Spleen (tissue), 11 donors: ENCODE measurements around the gene DPH6. TPM values are rescaled to one million over a fixed set of nuclear protein-coding genes. Genes with fewer than 3 reads are reported as not detected.

Experiments used
- DNase-seq: peaks from one replicate; pipeline ENCODE4 v3.0.0-alpha.2; 2020
- H3K27ac ChIP-seq, 8 donors: fragments of 200-600 bp; sonication (generic) in 7 of 8; 1 replicate in 4 of 8; 2 replicates in 4 of 8; pipeline versions ENCODE4 v1.5.0 to v1.8.0; 2016 to 2021; ENCODE audit warnings: inconsistent platforms in 4 of 8, mild to moderate bottlenecking in 4 of 8, moderate library complexity in 1 of 8
- H3K27me3 ChIP-seq, 7 donors: fragments of 200-600 bp; sonication (generic) in 6 of 7; replicated peaks in 1 of 7; 1 replicate in 4 of 7; 2 replicates in 3 of 7; pipeline versions ENCODE4 v1.5.0 to v1.8.0; 2016 to 2021; ENCODE audit warnings: inconsistent platforms in 3 of 7, mild to moderate bottlenecking in 1 of 7
- H3K36me3 ChIP-seq, 6 donors: fragments of 200-600 bp; sonication (generic) in 5 of 6; 1 replicate in 4 of 6; 2 replicates in 2 of 6; pipeline versions ENCODE4 v1.5.0 to v1.8.0; 2016 to 2021; ENCODE audit warnings: inconsistent platforms in 2 of 6
- H3K4me1 ChIP-seq, 6 donors: fragments of 200-600 bp; sonication (generic) in 5 of 6; 1 replicate in 3 of 6; 2 replicates in 3 of 6; pipeline versions ENCODE4 v1.5.0 to v1.8.0; 2016 to 2021; ENCODE audit warnings: inconsistent platforms in 3 of 6
- H3K4me3 ChIP-seq, 8 donors: fragments of 200-600 bp; sonication (generic) in 7 of 8; 1 replicate in 4 of 8; 2 replicates in 4 of 8; pipeline versions ENCODE4 v1.5.0 to v1.8.0; 2016 to 2021; ENCODE audit warnings: inconsistent platforms in 4 of 8, mild to moderate bottlenecking in 4 of 8, moderate library complexity in 2 of 8
- H3K9me3 ChIP-seq, 8 donors: fragments of 200-600 bp; sonication (generic) in 7 of 8; 1 replicate in 4 of 8; 2 replicates in 4 of 8; pipeline versions ENCODE4 v1.5.0 to v1.8.0; 2016 to 2021; ENCODE audit warnings: inconsistent platforms in 4 of 8
- POLR2A ChIP-seq, 3 donors: fragments of 450-650 bp; IDR thresholded peaks; one replicate each; pipeline ENCODE4 v1.5.1; 2017; ENCODE audit warnings: antibody characterized with exemption in 3 of 3, mild to moderate bottlenecking in 1 of 3
- POLR2AphosphoS5 ChIP-seq, 3 donors: sonication (generic); formaldehyde crosslinking; IDR thresholded peaks; one replicate each; pipeline ENCODE4 v1.5.1; 2017; ENCODE audit warnings: antibody characterized with exemption in 3 of 3
- WGBS, 5 donors: extraction: QIAGEN DNeasy Blood & Tissue Kit in 3 of 5; methylation state at CpG; one replicate each; pipeline versions ENCODE4 v1.1.5 to v1.1.7; 2013 to 2018; 5-methylcytosine and 5-hydroxymethylcytosine counted together
- intact Hi-C: fragments of 100-400 bp; cut with DNase I; formaldehyde crosslinking; loops from one replicate; pipeline ENCODE4 v1.15.0; 2023; ENCODE audit warnings: low total_unique reads
- polyA plus RNA-seq, 3 donors: library from polyadenylated mRNA; stranded (reverse); fragments of 200-250 nt; gene quantifications; one replicate each; pipeline ENCODE4 v1.2.1, GENCODE V29; 2013
- total RNA-seq, 7 donors: library from RNA; depleted of rRNA in 3 of 7; stranded (reverse); fragments of >200 nt in 3 of 7; fragmentation: NEBNext Ultra II Directional in 4 of 7; extraction: Animal tissue kit (Norgen Biotek cat#: 25700) in 4 of 7; gene quantifications; one replicate each; pipeline versions ENCODE4 v1.1.0 to v1.2.1, GENCODE V29; 2016 to 2021
- TF ChIP-seq, protein P1 (sequence below), 11 experiments: fragments of 200-600 bp in 7 of 11; fragments of 450-650 bp in 4 of 11; sonication (generic) in 4 of 11; IDR thresholded peaks in 8 of 11; conservative IDR thresholded peaks in 3 of 11; 1 replicate in 7 of 11; 2 replicates in 4 of 11; pipeline versions ENCODE4 v1.4.0 to v1.8.0; 2016 to 2021; ENCODE audit warnings: antibody characterized with exemption in 11 of 11, inconsistent platforms in 4 of 11, mild to moderate bottlenecking in 1 of 11
- donor health status: healthy with polysubstance abuse.
- donor health status: DM: no; HTN: no; CAD: no; lungs with moderate emphysema.
- donor health status: DM: no; HTN: no; CAD: no.
- donor health status: Bipolar disorder and iron deficiency.
- donor health status: healthy.
- donor health status: DM: no; HTN: no; CAD: no.
- donor health status: DM: yes; HTN: yes; CAD: no.

DPH6 gene
- total and polyA plus RNA-seq, 10 donors, result 4.0 to 26.9 (median 15.2) TPM

DNA sequence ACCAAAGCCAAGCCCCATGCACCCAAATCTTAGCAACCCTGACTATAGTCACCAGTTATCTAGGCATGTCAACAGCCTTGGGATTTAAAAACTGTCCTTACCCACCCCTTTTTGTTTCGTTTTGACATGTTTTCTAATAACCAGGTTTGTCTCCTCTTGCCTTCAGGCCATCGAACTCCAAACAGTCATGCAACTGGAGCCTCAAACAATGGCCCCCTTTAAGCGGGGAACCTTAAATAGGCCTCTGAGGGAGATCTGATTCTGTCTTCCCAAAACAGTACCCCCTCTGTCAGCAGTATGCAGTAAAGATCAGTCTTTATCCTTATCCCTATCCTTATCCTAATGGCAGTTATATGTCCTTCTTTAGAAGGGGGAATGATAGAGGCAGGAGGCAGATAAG is 105.7 kb downstream of the DPH6 start:
- intact Hi-C loops, result loop anchor here (10.0 kb wide), 1 partner anchor 155 kb away; no protein-coding TSS in a partner anchor
- WGBS, 5 donors, result 79 to 95% (median 90%) methylated on average over 3 of the region's 3 CpGs
- no peak overlapping the region for H3K27ac ChIP-seq

GRCh38 chr15:35439291-35439690 is 106.7 kb downstream of the DPH6 start:
- Histone ChIP-seq H3K9me3 (peaks cover 0 to 15% (median 8%) of the 10 kb centered on the region in 8 donors), H3K4me1 (no peaks in the 10 kb centered on the region), H3K36me3 (peaks cover 0 to 20% (median 0%) of the 10 kb centered on the region in 6 donors), H3K27me3 (no peaks in the 10 kb centered on the region), H3K27ac (no peak overlapping the region), H3K4me3 (no peak overlapping the region)
- 82 to 91% (median 90%) methylated on average over 2 of the region's 2 CpGs for WGBS, 5 donors
- intact Hi-C loops, result no loop called here
- no peak for DNase-seq
- TF ChIP-seq POLR2AphosphoS5 (IDR thresholded peaks at IDR 0.05) (no peak), POLR2A (IDR thresholded peaks at IDR 0.05) (no peak)
- TF ChIP-seq, protein P1, sequence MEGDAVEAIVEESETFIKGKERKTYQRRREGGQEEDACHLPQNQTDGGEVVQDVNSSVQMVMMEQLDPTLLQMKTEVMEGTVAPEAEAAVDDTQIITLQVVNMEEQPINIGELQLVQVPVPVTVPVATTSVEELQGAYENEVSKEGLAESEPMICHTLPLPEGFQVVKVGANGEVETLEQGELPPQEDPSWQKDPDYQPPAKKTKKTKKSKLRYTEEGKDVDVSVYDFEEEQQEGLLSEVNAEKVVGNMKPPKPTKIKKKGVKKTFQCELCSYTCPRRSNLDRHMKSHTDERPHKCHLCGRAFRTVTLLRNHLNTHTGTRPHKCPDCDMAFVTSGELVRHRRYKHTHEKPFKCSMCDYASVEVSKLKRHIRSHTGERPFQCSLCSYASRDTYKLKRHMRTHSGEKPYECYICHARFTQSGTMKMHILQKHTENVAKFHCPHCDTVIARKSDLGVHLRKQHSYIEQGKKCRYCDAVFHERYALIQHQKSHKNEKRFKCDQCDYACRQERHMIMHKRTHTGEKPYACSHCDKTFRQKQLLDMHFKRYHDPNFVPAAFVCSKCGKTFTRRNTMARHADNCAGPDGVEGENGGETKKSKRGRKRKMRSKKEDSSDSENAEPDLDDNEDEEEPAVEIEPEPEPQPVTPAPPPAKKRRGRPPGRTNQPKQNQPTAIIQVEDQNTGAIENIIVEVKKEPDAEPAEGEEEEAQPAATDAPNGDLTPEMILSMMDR (IDR thresholded peaks at IDR 0.05 in 8 of 11, conservative IDR thresholded peaks at IDR 0.05 in 3 of 11), result no peak

More for the DNA sequence above, 105.7 kb downstream of the DPH6 start:
- H3K9me3 ChIP-seq, result peaks cover 0 to 13% (median 8%) of the 10 kb centered on the region in 8 donors
- no peak overlapping the region for H3K4me3 ChIP-seq
- TF ChIP-seq, protein P1 (IDR thresholded peaks at IDR 0.05 in 8 of 11, conservative IDR thresholded peaks at IDR 0.05 in 3 of 11), result no peak
- TF ChIP-seq POLR2AphosphoS5 (IDR thresholded peaks at IDR 0.05), result no peak
- TF ChIP-seq POLR2A (IDR thresholded peaks at IDR 0.05), result no peak
- H3K36me3 ChIP-seq, result peaks cover 0 to 18% (median 0%) of the 10 kb centered on the region in 6 donors
- DNase-seq, result no peak
- no peaks in the 10 kb centered on the region for H3K27me3 ChIP-seq
- H3K4me1 ChIP-seq, result no peaks in the 10 kb centered on the region

GRCh38 chr15:35437157-35437556 is 108.8 kb downstream of the DPH6 start:
- no peak for DNase-seq
- intact Hi-C loops, result no loop called here

DNA sequence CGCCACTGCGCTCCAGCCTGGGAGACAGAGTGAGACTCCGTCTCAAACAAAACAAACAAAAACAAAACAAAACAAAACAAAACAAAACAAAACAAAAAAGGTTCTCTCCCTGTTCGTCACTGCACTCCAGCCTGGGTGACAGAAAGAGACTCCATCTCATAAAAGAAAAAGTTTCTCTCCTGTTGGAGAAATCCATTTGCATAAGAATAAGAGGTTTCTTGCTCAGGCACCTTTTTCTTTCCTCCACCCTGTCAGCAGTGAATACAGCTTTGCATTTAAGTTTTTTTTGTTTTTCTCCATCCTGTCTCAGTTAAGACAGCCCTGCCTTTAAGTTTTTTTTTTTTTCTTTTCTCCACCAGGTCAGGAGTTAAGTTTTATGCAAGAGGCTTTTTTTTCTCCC is 109.5 kb downstream of the DPH6 start:
- Histone ChIP-seq H3K27ac (no peak overlapping the region), H3K4me3 (no peak overlapping the region), H3K27me3 (no peaks in the 10 kb centered on the region), H3K9me3 (peaks cover 0 to 14% (median 8%) of the 10 kb centered on the region in 8 donors), H3K4me1 (no peaks in the 10 kb centered on the region), H3K36me3 (peaks cover 0 to 20% (median 0%) of the 10 kb centered on the region in 6 donors)
- DNase-seq, result no peak
- TF ChIP-seq, protein P1 (IDR thresholded peaks at IDR 0.05 in 8 of 11, conservative IDR thresholded peaks at IDR 0.05 in 3 of 11), result no peak
- no peak for TF ChIP-seq POLR2A (IDR thresholded peaks at IDR 0.05)
- no peak for TF ChIP-seq POLR2AphosphoS5 (IDR thresholded peaks at IDR 0.05)
- WGBS, 5 donors, result 95 to 100% (median 96%) methylated on average over 4 of the region's 4 CpGs
- intact Hi-C loops, result no loop called here

More at GRCh38 chr15:35437157-35437556, 108.8 kb downstream of the DPH6 start:
- no peak for TF ChIP-seq POLR2AphosphoS5 (IDR thresholded peaks at IDR 0.05)
- TF ChIP-seq, protein P1 (IDR thresholded peaks at IDR 0.05 in 8 of 11, conservative IDR thresholded peaks at IDR 0.05 in 3 of 11), result no peak
- TF ChIP-seq POLR2A (IDR thresholded peaks at IDR 0.05), result no peak
- H3K27ac ChIP-seq, result no peak overlapping the region
- peaks cover 0 to 20% (median 0%) of the 10 kb centered on the region in 6 donors for H3K36me3 ChIP-seq
- no peaks in the 10 kb centered on the region for H3K4me1 ChIP-seq
- H3K27me3 ChIP-seq, result no peaks in the 10 kb centered on the region
- H3K4me3 ChIP-seq, result no peak overlapping the region
- 90 to 99% (median 95%) methylated on average over 5 of the region's 5 CpGs for WGBS, 5 donors
- peaks cover 0 to 15% (median 8%) of the 10 kb centered on the region in 8 donors for H3K9me3 ChIP-seq
